IMR-90 (cell line): ENCODE data around the gene CREB5. TPM values are rescaled to one million over a fixed set of nuclear protein-coding genes. Genes with fewer than 3 reads are reported as not detected.

Experiments used
- ATAC-seq: fragments of 200-7000 bp; cut with Tn5 transposase; 2 replicates; pipeline ENCODE4 v1.9.1; 2020; ENCODE audit warnings: low read depth, mild to moderate bottlenecking, moderate library complexity
- BruUV-seq: library from RNA; stranded (reverse); fragments of 400-500 nt; replicated peaks from 2 replicates; lab custom pipeline; 2021; lab: Mats Ljungman, UMichigan
- CTCF ChIA-PET: fragments of 300-600 bp; formaldehyde crosslinking; extraction: SDS; loops from one replicate; lab custom pipeline; 2021; ENCODE audit warnings: antibody characterized with exemption; lab: Yijun Ruan, JAX
- POLR2A ChIA-PET: fragments of 300-600 bp; sonication (Branson Sonifier 250); formaldehyde crosslinking; loops from one replicate; lab custom pipeline; 2022; ENCODE audit warnings: antibody characterized with exemption; ENCODE audit not compliant: unreplicated experiment; lab: Charles Lee
- DNase-seq: peaks from one replicate; pipeline ENCODE4 v3.0.0; 2013
- H2AFZ ChIP-seq: replicated peaks from 2 replicates; pipeline ENCODE3; 2013; ENCODE audit warnings: low read length, mild to moderate bottlenecking; ENCODE audit not compliant: poor library complexity
- H2AK5ac ChIP-seq: 2 replicates; pipeline ENCODE4 v1.6.1; 2013; ENCODE audit warnings: low read depth, low read length, inconsistent platforms
- H2AK9ac ChIP-seq: replicated peaks from 2 replicates; pipeline ENCODE3; 2013; ENCODE audit warnings: mild to moderate bottlenecking, low read depth, low read length, moderate library complexity; ENCODE audit not compliant: poor library complexity
- H2BK120ac ChIP-seq: 2 replicates; pipeline ENCODE4 v1.6.1; 2013; ENCODE audit warnings: low read depth, low read length, inconsistent platforms
- H2BK15ac ChIP-seq: 3 replicates; pipeline ENCODE4 v1.6.1; 2013; ENCODE audit warnings: low read depth, low read length, inconsistent platforms
- H2BK20ac ChIP-seq: 2 replicates; pipeline ENCODE4 v1.6.1; 2013; ENCODE audit warnings: low read depth, mild to moderate bottlenecking, inconsistent platforms, low read length, moderate library complexity
- H2BK5ac ChIP-seq: 2 replicates; pipeline ENCODE4 v1.6.1; 2013; ENCODE audit warnings: mild to moderate bottlenecking, low read depth, low read length, inconsistent platforms; ENCODE audit not compliant: poor library complexity, severe bottlenecking
- H3K14ac ChIP-seq: replicated peaks from 2 replicates; pipeline ENCODE4 v1.6.1; 2013; ENCODE audit warnings: low read depth, low read length, inconsistent platforms
- H3K18ac ChIP-seq: 2 replicates; pipeline ENCODE4 v1.6.1; 2013; ENCODE audit warnings: low read depth, low read length, control low read depth
- H3K23ac ChIP-seq: 2 replicates; pipeline ENCODE4 v1.6.1; 2013; ENCODE audit warnings: low read depth, low read length, inconsistent platforms
- H3K27ac ChIP-seq: 2 replicates; pipeline ENCODE4 v1.5.1; 2013; ENCODE audit warnings: mild to moderate bottlenecking, control low read depth, low read length; ENCODE audit not compliant: insufficient read depth
- H3K27me3 ChIP-seq: 2 replicates; pipeline ENCODE4 v1.6.1; 2013; ENCODE audit warnings: low read length; ENCODE audit not compliant: control insufficient read depth, insufficient read depth
- H3K36me3 ChIP-seq: 2 replicates; pipeline ENCODE4 v1.6.1; 2013; ENCODE audit warnings: low read length, mixed read lengths; ENCODE audit not compliant: control insufficient read depth, insufficient read depth
- H3K4ac ChIP-seq: 2 replicates; pipeline ENCODE4 v1.6.1; 2013; ENCODE audit warnings: low read depth, low read length, inconsistent platforms
- H3K4me1 ChIP-seq: 2 replicates; pipeline ENCODE4 v1.6.1; 2013; ENCODE audit warnings: low read length, mixed read lengths; ENCODE audit not compliant: control insufficient read depth, insufficient read depth
- H3K4me2 ChIP-seq: 2 replicates; pipeline ENCODE4 v1.6.1; 2013; ENCODE audit warnings: low read depth, mild to moderate bottlenecking, control low read depth, low read length, moderate library complexity
- H3K4me3 ChIP-seq: 2 replicates; pipeline ENCODE4 v1.5.1; 2013; ENCODE audit warnings: low read depth, mild to moderate bottlenecking, control low read depth, low read length, moderate library complexity; ENCODE audit not compliant: insufficient read depth
- H3K56ac ChIP-seq: 2 replicates; pipeline ENCODE4 v1.6.1; 2013; ENCODE audit warnings: low read length, inconsistent platforms; ENCODE audit not compliant: insufficient read depth; ENCODE audit errors: extremely low read depth
- H3K79me1 ChIP-seq, 2 experiments: 2 replicates each; pipeline ENCODE4 v1.6.1; 2013; ENCODE audit warnings: low read length in 2 of 2, inconsistent platforms in 1 of 2, low read depth in 1 of 2
- H3K9ac ChIP-seq: 2 replicates; pipeline ENCODE4 v1.6.1; 2013; ENCODE audit warnings: low read depth, low read length, control low read depth
- H3K9me1 ChIP-seq: 2 replicates; pipeline ENCODE4 v1.6.1; 2013; ENCODE audit warnings: low read length, inconsistent platforms; ENCODE audit not compliant: insufficient read depth
- H3K9me3 ChIP-seq: 2 replicates; pipeline ENCODE4 v1.6.1; 2013; ENCODE audit warnings: low read length; ENCODE audit not compliant: control insufficient read depth, insufficient read depth
- H4K20me1 ChIP-seq: 2 replicates; pipeline ENCODE4 v1.6.1; 2013; ENCODE audit warnings: low read length, inconsistent platforms; ENCODE audit not compliant: insufficient read depth
- H4K5ac ChIP-seq: 2 replicates; pipeline ENCODE4 v1.6.1; 2013; ENCODE audit warnings: mild to moderate bottlenecking, low read depth, low read length, control low read depth
- H4K8ac ChIP-seq, 2 experiments: 2 replicates each; pipeline ENCODE4 v1.6.1; 2013; ENCODE audit warnings: low read depth in 2 of 2, low read length in 2 of 2, control low read depth in 1 of 2, inconsistent platforms in 1 of 2
- H4K91ac ChIP-seq: 2 replicates; pipeline ENCODE4 v1.6.1; 2013; ENCODE audit warnings: low read depth, low read length, inconsistent platforms; ENCODE audit not compliant: insufficient read depth
- CEBPB ChIP-seq: IDR thresholded peaks from 2 replicates; pipeline ENCODE4 v1.6.1; 2012; ENCODE audit warnings: low read depth, low read length, improper control_type of control experiment
- CTCF ChIP-seq: conservative IDR thresholded peaks from 2 replicates; pipeline ENCODE4 v1.5.1; 2012; ENCODE audit warnings: mild to moderate bottlenecking, low read depth, low read length, improper control_type of control experiment
- FOS ChIP-seq: fragments of 150-350 bp; IDR thresholded peaks from 2 replicates; pipeline ENCODE4 v1.6.1; 2016; ENCODE audit warnings: low read depth, low read length
- MAFK ChIP-seq: IDR thresholded peaks from 2 replicates; pipeline ENCODE4 v1.6.1; 2012; ENCODE audit warnings: low read depth, low read length, improper control_type of control experiment
- MXI1 ChIP-seq: IDR thresholded peaks from 2 replicates; pipeline ENCODE4 v1.6.1; 2012; ENCODE audit warnings: low read depth, mild to moderate bottlenecking, low read length, moderate library complexity, borderline replicate concordance
- POLR2A ChIP-seq: IDR thresholded peaks from 2 replicates; pipeline ENCODE4 v1.6.1; 2012; ENCODE audit warnings: mild to moderate bottlenecking, low read depth, low read length
- RAD21 ChIP-seq: IDR thresholded peaks from 2 replicates; pipeline ENCODE4 v1.6.1; 2012; ENCODE audit warnings: low read length, improper control_type of control experiment
- RCOR1 ChIP-seq: IDR thresholded peaks from 2 replicates; pipeline ENCODE4 v1.6.1; 2012; ENCODE audit warnings: mild to moderate bottlenecking, low read length, improper control_type of control experiment; ENCODE audit not compliant: insufficient replicate concordance
- RFX5 ChIP-seq: IDR thresholded peaks from 2 replicates; pipeline ENCODE4 v1.8.0; 2012; ENCODE audit warnings: low read depth, mild to moderate bottlenecking, low read length, moderate library complexity
- SMC3 ChIP-seq: fragments of 150-350 bp; IDR thresholded peaks from 2 replicates; pipeline ENCODE4 v1.6.1; 2016; ENCODE audit warnings: low read depth, mild to moderate bottlenecking, antibody characterized with exemption, low read length, moderate library complexity
- USF2 ChIP-seq: fragments of 150-350 bp; IDR thresholded peaks from 2 replicates; pipeline ENCODE4 v1.6.1; 2017; ENCODE audit warnings: mild to moderate bottlenecking, antibody characterized with exemption, low read length, low read depth
- WGBS, 2 experiments: methylation state at CpG; one replicate each; pipeline versions ENCODE4 v1.1.5 to v1.1.7; 2013; ENCODE audit warnings: missing lambda C conversion rate in 2 of 2; ENCODE audit not compliant: insufficient read length in 1 of 2; ENCODE audit errors: extremely low coverage in 2 of 2; 5-methylcytosine and 5-hydroxymethylcytosine counted together
- dilution Hi-C: fragments of 300-500 bp; cut with HindIII; formaldehyde crosslinking; loops from one replicate; pipeline ENCODE4 v1.14.3; 2018; ENCODE audit warnings: low sequenced_read_pairs; ENCODE audit not compliant: unreplicated experiment
- in situ Hi-C: fragments of 300-500 bp; cut with MboI; formaldehyde crosslinking; loops from 3 replicates; pipeline ENCODE4 v1.14.3; 2019; ENCODE audit warnings: low sequenced_read_pairs, inconsistent platforms, mixed read lengths
- intact Hi-C: fragments of 100-400 bp; cut with micrococcal nuclease; formaldehyde crosslinking; loops from 2 replicates; pipeline ENCODE4 v1.10.0; 2022
- polyA plus RNA-seq, 3 experiments: library from polyadenylated mRNA; depleted of rRNA; stranded (reverse); fragments of >200 nt; gene quantifications; 2 replicates each; pipeline ENCODE4 v1.2.3, GENCODE V29; 2012; ENCODE audit warnings: low replicate concordance in 1 of 3
- total RNA-seq: library from RNA; depleted of rRNA; stranded (reverse); fragments of >200 nt; gene quantifications from 2 replicates; pipeline ENCODE4 v1.2.3, GENCODE V29; 2012

Gene CREB5
- total and polyA plus RNA-seq, 2 of the 4 experiments (the other 2 are of a cell fraction): 7.3 to 13.1 TPM

GRCh38 chr7:28573651-28574301, 161.5 kb downstream of the CREB5 start:
- no peak overlapping the region for H3K23ac ChIP-seq
- TF ChIP-seq RFX5 (no peak), SMC3 (no peak), POLR2A (no peak), MAFK (no peak), USF2 (no peak), FOS (no peak), CEBPB (no peak), CTCF (no peak), RAD21 (no peak), RCOR1 (no peak), MXI1 (no peak)
- no peak overlapping the region for H3K4me3 ChIP-seq
- H3K27me3 ChIP-seq: no peaks in the 10 kb centered on the region
- ATAC-seq (peak; percentile 27; the same call in 1 of the 2 replicates), DNase-seq (peak; percentile 42)
- POLR2A ChIA-PET: no interaction called here
- in situ Hi-C loops (no loop called here), intact Hi-C loops (no loop called here), dilution Hi-C loops (no loop called here)
- no peak overlapping the region for H3K14ac ChIP-seq
- H2BK120ac ChIP-seq: no peak overlapping the region
- H4K91ac ChIP-seq: no peak overlapping the region
- no peaks in the 10 kb centered on the region for H4K20me1 ChIP-seq
- no peaks in the 10 kb centered on the region for H3K9me3 ChIP-seq
- H4K8ac ChIP-seq: no peak overlapping the region
- H3K4ac ChIP-seq: no peak overlapping the region
- CTCF ChIA-PET: interaction anchor here (0.6 kb wide), 1 partner anchor 315 kb away, joined by 3 read pairs; no protein-coding TSS in a partner anchor
- no peak overlapping the region for H3K18ac ChIP-seq
- H3K9ac ChIP-seq: no peak overlapping the region
- no TSS peak for BruUV-seq
- no CpG with 5 or more reads among the region's 6 CpGs for WGBS, 2 experiments
- H3K4me1 ChIP-seq: peaks cover 3% of the 10 kb centered on the region; the same call in 1 of the 2 replicates
- H4K5ac ChIP-seq: no peak overlapping the region
- no peak overlapping the region for H2BK15ac ChIP-seq
- no peak overlapping the region for H3K56ac ChIP-seq
- H3K36me3 ChIP-seq: no peaks in the 10 kb centered on the region
- no peak overlapping the region for H2BK5ac ChIP-seq
- H3K27ac ChIP-seq: no peak overlapping the region
- no peak overlapping the region for H2AK5ac ChIP-seq
- H3K79me1 ChIP-seq: no peaks in the 10 kb centered on the region
- no peak overlapping the region for H2AK9ac ChIP-seq
- H3K9me1 ChIP-seq: no peaks in the 10 kb centered on the region
- no peak overlapping the region for H3K4me2 ChIP-seq
- H2BK20ac ChIP-seq: no peak overlapping the region
- H2AFZ ChIP-seq: no peak overlapping the region
